ENCODE results near the gene EPHA8. TPM values are rescaled to one million over a fixed set of nuclear protein-coding genes. Genes with fewer than 3 reads are reported as not detected.
A peak's percentile ranks its signal among the peaks of the same experiment; 100 is the strongest.

EPHA8 gene
- polyA plus RNA-seq, 1 of the 3 experiments (the other 2 are of a cell fraction) = 0.02 TPM

DNA sequence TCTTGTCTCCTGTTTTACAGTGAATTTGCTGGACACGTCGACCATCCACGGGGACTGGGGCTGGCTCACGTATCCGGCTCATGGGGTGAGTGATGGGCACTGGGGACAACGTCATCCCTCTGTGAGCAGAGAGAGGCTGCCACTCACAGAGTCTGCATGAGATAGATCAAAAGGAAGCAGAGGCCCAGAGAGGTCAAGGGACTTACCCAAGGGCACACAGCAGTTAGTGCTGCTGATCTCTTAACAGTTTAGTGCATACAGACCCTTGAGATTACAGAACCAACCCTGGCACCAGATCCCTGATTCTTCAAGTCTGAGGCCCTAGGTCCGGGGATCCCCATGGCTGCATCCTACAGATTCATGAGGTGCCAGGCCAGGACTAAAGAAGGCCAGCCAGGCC is 6.0 kb downstream of the EPHA8 start:
- no peak overlapping the region for H2AFZ ChIP-seq (ENCODE audit: low read depth)
- H3K4me1 ChIP-seq (ENCODE audit: control insufficient read depth in 1 of 2, insufficient read depth in 2 of 2, low read depth in 1 of 2, low read length in 1 of 2) = peaks cover 0 to 55% of the 10 kb centered on the region in 2 experiments; a peak in 2 of 4 replicates
- H3K4me3 ChIP-seq (ENCODE audit: low read depth in 2 of 2, low read length in 1 of 2) = no peak overlapping the region
- H3K27me3 ChIP-seq (ENCODE audit: insufficient read depth) = peaks cover 50% of the 10 kb centered on the region
- H3K79me2 ChIP-seq (ENCODE audit: insufficient read depth) = no peaks in the 10 kb centered on the region
- 80% methylated on average over 6 of the region's 7 CpGs for WGBS (ENCODE audit: low lambda C conversion rate)
- no peaks in the 10 kb centered on the region for H4K20me1 ChIP-seq (ENCODE audit: insufficient read depth)
- H3K9me3 ChIP-seq = no peaks in the 10 kb centered on the region
- no peak for DNase-seq
- H3K27ac ChIP-seq (ENCODE audit: low read depth in 2 of 2, low read length in 1 of 2) = no peak overlapping the region
- no peaks in the 10 kb centered on the region for H3K36me3 ChIP-seq (replicated peaks in 1 of 2; ENCODE audit: control insufficient read depth in 1 of 2, insufficient read depth in 2 of 2, low read length in 1 of 2)
- H3K9me2 ChIP-seq = no peaks in the 10 kb centered on the region
- CTCF ChIA-PET = interaction anchor here (0.8 to 3.4 kb wide), 5 partner anchors 11 to 114 kb away, joined by 3 to 15 read pairs (median 7); no protein-coding TSS in a partner anchor
- TF ChIP-seq TEAD4 (IDR thresholded peaks at IDR 0.05; ENCODE audit: borderline replicate concordance, insufficient read depth) = no peak
- TF ChIP-seq, protein P1, sequence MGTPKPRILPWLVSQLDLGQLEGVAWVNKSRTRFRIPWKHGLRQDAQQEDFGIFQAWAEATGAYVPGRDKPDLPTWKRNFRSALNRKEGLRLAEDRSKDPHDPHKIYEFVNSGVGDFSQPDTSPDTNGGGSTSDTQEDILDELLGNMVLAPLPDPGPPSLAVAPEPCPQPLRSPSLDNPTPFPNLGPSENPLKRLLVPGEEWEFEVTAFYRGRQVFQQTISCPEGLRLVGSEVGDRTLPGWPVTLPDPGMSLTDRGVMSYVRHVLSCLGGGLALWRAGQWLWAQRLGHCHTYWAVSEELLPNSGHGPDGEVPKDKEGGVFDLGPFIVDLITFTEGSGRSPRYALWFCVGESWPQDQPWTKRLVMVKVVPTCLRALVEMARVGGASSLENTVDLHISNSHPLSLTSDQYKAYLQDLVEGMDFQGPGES (IDR thresholded peaks at IDR 0.05; ENCODE audit: low read depth, low read length) = no peak
- TF ChIP-seq SMC3 (IDR thresholded peaks at IDR 0.05; ENCODE audit: low read depth, low read length) = no peak
- no peak for TF ChIP-seq RXRA (IDR thresholded peaks at IDR 0.05; ENCODE audit: borderline replicate concordance, low read depth)
- no peak overlapping the region for H3K9ac ChIP-seq
- no peaks in the 10 kb centered on the region for H3F3A ChIP-seq (replicated peaks; ENCODE audit: insufficient read depth)
- H3K4me2 ChIP-seq = no peak overlapping the region
- POLR2A ChIA-PET = no interaction called here

DNA sequence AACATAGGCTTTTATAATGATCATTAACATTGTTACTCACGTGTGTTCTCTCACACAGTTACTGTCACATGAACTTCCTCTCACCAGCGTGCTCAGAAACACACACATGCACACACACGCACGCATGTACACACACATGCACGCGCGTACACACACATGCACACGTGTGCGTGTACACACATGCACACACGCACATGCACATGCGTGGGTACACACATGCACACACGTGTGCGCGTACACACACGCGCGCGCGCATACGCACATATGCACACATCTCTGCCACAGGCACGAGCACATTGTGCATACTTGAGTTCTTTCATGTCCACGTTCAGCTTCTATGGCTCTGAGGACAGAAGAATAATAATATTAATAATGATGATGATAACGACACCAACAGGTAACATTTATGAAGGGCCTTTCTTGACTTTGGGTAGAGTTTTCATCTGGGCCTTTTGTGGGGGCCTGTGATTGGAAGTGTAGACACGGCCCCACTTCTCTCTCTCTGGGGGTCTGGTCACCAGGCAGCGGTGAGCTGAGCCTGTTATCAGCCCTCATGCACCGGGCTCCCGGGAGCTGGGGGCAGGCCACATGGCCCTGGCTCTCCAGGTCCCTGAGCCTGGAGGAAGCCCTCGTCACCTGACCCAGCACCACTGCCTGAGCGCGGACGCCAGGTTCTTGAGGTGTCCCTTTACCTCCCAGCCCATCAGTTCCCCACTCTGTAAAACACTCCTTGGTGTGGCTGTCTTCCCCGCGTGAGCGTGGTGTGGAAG is 7.0 kb downstream of the EPHA8 start:
- Histone ChIP-seq H2AFZ (ENCODE audit: low read depth) (no peak overlapping the region), H3K4me3 (ENCODE audit: low read depth in 2 of 2, low read length in 1 of 2) (no peak overlapping the region), H3K79me2 (ENCODE audit: insufficient read depth) (no peaks in the 10 kb centered on the region), H3K9me2 (no peaks in the 10 kb centered on the region), H3K27ac (ENCODE audit: low read depth in 2 of 2, low read length in 1 of 2) (peak overlapping the region in 1 of 2 experiments; percentile 73; a peak in 2 of 4 replicates), H3F3A (replicated peaks; ENCODE audit: insufficient read depth) (no peaks in the 10 kb centered on the region), H3K4me1 (ENCODE audit: control insufficient read depth in 1 of 2, insufficient read depth in 2 of 2, low read depth in 1 of 2, low read length in 1 of 2) (peaks cover 0 to 55% of the 10 kb centered on the region in 2 experiments; a peak in 2 of 4 replicates), H4K20me1 (ENCODE audit: insufficient read depth) (no peaks in the 10 kb centered on the region), H3K9ac (no peak overlapping the region), H3K27me3 (ENCODE audit: insufficient read depth) (peaks cover 42% of the 10 kb centered on the region), H3K9me3 (no peaks in the 10 kb centered on the region), H3K36me3 (replicated peaks in 1 of 2; ENCODE audit: control insufficient read depth in 1 of 2, insufficient read depth in 2 of 2, low read length in 1 of 2) (no peaks in the 10 kb centered on the region), H3K4me2 (no peak overlapping the region)
- peak; percentile 86 for DNase-seq
- 78% methylated on average over 27 of the region's 34 CpGs for WGBS (ENCODE audit: low lambda C conversion rate)
- CTCF ChIA-PET = interaction anchor here (1.0 to 2.1 kb wide), 4 partner anchors 13 to 150 kb away, joined by 4 to 11 read pairs (median 8); no protein-coding TSS in a partner anchor
- TF ChIP-seq MEF2A (IDR thresholded peaks at IDR 0.05; ENCODE audit: borderline replicate concordance, low read depth) (no peak), GATA2 (CRISPR knock-in tag; IDR thresholded peaks at IDR 0.05) (peak; percentile 63), TCF12 (IDR thresholded peaks at IDR 0.05) (no peak), EP300 (IDR thresholded peaks at IDR 0.05; ENCODE audit: borderline replicate concordance in 1 of 2, low read depth in 1 of 2, low read length in 1 of 2) (no peak; a peak in 1 of 4 replicates), CHD2 (IDR thresholded peaks at IDR 0.05; ENCODE audit: low read length, partially characterized antibody) (peak; percentile 29), RAD21 (IDR thresholded peaks at IDR 0.05; ENCODE audit: low read length) (no peak)
- TF ChIP-seq, protein P2, sequence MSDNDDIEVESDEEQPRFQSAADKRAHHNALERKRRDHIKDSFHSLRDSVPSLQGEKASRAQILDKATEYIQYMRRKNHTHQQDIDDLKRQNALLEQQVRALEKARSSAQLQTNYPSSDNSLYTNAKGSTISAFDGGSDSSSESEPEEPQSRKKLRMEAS (IDR thresholded peaks at IDR 0.05; ENCODE audit: low read depth) = no peak
- POLR2A ChIA-PET = interaction anchor here (1.5 kb wide), 1 partner anchor 13 kb away, joined by 4 read pairs; no protein-coding TSS in a partner anchor

All from SK-N-SH (cell line).